GM12801 (cell line): ENCODE results near the gene MMEL1.

Experiments
- TF ChIP-seq, protein P1 (sequence below): IDR thresholded peaks from one replicate; pipeline ENCODE4 v1.5.1; 2011; ENCODE audit warnings: control low read depth; ENCODE audit not compliant: insufficient read length; ENCODE audit errors: extremely low read depth

Gene MMEL1

DNA sequence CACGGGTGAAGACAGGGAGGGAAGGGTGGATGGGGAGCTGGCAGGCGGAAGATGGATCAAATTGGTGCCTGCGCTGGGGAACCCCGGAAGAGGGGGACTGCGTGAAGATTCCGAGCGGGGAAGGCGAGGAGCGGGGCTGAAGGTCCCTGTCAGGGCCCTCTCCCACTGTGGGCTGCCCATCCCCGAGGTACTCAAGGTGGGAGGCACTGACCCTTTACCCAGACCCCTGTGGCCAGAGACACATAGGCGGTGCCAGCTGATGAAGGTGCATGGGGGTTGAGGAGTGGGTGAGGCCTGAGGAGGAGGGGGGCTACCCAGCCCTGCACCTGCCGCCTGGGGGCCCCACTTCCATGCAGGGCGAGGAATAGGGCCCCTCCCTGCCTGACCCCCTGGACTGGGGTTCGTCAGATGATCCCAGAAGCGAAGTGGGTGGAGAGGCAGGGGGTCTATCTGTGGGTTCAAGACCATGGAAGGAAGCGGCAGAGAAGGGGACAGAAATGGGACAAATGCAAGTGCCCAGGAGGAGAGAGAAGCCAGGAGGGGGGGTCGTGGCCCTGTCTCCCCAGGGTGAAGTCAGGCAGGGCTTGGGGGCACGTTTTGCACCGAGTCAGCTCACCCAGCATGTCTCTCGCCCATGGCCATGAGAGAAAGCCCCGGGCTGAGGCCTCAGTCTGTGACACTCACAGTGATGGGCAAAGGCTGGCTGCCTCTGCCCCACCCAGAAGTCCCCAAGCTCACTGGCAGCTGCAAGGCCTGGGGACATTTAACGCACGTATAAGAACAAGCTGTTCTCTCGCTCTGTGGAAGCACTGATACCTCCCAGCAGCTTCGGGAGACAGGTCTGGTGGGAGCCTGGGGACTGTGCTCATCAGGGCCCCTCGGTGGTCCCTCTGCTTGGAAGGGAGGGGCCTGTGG, 7.0 kb upstream of the MMEL1 start:
- TF ChIP-seq, protein P1, sequence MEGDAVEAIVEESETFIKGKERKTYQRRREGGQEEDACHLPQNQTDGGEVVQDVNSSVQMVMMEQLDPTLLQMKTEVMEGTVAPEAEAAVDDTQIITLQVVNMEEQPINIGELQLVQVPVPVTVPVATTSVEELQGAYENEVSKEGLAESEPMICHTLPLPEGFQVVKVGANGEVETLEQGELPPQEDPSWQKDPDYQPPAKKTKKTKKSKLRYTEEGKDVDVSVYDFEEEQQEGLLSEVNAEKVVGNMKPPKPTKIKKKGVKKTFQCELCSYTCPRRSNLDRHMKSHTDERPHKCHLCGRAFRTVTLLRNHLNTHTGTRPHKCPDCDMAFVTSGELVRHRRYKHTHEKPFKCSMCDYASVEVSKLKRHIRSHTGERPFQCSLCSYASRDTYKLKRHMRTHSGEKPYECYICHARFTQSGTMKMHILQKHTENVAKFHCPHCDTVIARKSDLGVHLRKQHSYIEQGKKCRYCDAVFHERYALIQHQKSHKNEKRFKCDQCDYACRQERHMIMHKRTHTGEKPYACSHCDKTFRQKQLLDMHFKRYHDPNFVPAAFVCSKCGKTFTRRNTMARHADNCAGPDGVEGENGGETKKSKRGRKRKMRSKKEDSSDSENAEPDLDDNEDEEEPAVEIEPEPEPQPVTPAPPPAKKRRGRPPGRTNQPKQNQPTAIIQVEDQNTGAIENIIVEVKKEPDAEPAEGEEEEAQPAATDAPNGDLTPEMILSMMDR = no peak

DNA sequence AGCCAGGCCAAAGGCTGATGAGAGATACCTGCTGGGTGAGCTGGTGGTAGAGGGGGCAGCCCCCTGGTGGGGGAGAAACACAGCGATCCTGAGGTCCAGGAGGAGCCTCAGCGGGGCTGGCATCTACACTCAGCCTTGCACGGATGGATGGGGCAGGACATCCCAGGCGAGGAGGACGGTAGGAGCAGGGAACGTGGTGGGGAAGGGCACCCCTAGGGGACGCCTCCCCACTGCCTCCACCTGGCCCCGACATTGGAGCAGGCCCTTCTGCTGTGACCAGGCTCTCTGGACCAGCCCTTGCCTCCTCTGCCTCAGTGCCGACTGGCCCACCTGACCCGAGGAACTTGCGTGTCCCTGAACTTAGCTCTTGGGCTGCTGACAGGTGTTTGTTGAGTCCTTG, 6.4 kb upstream of the MMEL1 start:
- TF ChIP-seq, protein P1 = no peak

DNA sequence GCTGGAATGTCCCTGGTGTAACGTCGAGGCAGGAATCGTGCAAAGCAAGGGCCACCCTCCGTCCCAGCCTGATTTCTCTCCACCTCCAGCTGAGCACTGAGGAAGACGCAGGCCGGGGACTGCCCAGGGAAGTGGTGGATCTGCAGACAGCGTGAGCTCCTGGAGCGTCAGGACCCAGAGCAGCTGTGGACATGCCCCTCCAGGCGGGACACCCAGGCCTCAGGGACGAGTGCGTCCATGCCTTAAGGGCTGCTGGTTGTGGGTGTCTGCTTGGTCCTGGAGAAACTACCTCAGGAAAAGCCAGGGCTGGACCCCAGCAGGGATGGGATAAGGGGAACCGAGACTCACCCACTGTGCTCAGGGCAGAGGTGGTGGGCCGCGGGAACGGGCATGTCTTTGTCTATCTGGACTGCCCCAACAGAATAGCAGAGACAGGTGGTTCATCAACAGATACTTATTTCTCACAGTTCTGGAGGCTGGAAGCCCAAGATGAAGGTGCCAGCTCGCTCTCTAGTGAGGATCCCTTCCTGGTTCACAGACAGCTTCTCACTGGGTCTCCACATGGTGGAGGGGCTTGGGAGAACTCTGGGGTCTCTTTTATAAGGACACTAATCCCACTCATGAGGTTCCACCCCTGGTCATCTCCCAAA, 5.8 kb upstream of the MMEL1 start:
- TF ChIP-seq, protein P1 = no peak

DNA sequence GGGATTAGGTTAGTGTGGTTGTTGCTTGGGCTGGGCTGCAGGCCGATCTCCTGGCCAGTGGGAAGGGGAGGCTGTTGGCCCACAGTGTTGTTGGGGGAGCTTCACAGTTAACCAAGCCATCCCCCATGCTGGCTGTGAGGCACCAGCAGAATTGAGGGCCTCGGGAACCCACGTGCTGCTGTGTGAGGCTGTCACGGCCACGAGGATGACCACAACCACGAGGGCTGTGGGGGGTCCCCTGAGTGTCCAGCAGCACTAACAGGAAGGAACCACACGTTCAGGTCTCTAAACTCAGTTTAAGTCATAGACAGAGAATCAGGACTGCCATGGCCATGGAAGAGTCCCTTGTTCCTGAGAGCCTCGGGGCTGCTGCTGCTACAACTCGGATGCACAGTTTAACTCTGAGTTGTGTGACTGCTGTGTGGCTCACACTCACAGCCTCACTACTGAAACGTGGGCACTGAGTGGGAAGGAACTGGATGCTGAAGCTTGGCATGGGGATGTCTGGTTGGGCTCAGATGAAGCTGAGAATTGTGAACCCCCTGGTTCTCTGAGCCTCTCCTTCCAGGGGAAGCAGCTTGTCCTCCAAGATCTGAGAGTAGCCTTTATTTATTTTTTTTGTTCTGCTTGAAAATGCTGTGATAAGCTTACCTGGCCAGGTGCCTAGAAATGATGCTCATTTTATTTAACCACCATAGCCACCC, 4.8 kb upstream of the MMEL1 start:
- TF ChIP-seq, protein P1 = no peak

DNA sequence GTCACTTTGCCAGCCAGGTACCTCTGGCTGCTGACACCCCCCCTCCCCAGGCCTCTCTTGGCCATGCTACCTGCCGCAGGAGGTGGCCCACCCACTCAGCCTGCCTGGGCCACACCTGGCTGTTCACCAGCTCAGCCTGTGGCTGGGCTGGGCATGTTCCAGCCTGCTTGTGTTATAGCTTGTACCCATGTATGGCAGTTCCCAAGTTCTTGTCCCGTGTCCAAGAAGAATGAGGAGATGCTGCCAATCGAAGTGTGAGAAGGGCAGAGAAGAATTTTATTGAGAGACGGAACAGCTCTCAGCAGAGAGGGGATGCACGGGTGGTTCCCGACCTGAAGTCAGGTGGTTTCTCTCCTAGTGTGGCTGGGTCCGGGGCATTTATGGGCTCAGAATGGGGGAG, 3.9 kb upstream of the MMEL1 start:
- TF ChIP-seq, protein P1 = no peak

DNA sequence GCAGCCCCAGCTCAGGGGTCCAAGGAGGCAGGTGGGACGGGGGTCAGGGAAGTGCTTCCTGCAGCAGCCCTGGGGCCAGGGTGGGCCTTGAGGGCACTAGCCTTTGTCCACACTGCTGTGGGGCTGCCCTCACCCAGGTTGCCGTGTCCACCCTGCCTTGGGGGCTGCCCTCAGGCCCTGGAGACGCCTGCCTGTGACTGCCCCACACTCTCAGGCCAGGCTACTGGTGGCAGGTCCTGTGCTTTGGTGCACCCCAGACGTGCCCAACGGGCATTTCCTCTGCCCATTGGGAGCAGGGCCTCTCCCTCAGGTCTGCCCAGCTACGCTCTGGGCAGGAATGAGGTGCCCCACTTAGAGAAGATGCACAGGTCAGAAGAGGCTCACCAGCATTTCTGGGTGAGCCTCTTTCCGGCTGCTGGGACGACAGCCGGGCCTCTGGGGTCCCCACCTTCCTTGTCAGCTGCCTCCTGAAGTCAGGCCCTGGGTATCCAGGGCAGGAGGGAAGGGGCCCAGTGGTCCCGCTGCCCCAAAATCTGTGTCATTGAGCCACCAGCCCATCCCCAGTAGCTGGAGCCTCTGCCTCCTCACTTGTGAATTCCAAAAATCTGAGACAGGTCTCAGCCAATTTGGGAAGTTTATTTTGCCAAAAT, 2.7 kb upstream of the MMEL1 start:
- TF ChIP-seq, protein P1 = no peak
